Raji (cell line): ENCODE results near the gene PAPOLG.
A peak's percentile ranks its signal among the peaks of the same experiment; 100 is the strongest.

Experiments
- POLR2A ChIP-seq: IDR thresholded peaks from 2 replicates; pipeline ENCODE4 v1.6.1; 2011; ENCODE audit warnings: low read depth, low read length, control low read depth; ENCODE audit not compliant: insufficient read depth

Gene PAPOLG

DNA sequence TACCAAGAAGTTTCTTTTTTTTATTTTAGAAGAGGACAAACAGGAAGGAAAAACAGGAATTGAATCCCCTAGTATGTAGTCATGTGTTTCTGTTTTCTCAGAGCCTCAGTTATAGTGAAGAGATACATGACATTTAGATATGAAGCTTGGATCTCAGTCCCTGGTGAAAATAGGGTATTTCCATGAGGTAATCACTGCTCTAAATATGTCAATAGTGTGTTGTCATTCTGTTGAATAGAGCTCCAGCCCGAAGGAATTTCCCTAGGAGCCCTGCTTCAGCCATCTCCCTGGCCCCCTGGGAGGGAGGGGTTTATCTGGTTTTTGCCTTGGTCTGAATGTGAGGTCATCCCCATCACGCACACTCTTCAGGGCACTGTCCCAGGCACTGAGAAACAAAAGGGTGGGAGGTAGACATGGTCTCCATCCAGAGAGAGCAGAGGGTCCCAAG lies 78.2 kb downstream of the PAPOLG start:
- TF ChIP-seq POLR2A: no peak

DNA sequence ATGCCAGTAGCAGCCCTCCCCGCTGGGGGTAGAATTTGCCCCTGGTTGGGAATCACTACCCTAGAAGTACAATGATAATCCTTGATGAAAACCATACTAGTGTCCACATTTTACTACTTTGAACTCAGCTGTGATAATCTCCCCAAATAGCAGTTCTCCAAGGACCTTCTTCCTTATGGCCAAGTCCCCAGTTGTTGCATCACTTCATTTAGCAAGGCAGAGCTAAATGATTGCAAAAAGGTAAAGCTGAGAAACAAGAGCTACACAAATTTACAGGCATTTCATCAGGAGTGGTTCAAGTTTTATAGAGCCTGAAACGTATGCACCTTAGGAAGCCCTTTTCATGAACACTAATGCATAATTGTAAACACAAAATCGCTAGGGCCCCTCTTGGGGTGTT lies 80.4 kb downstream of the PAPOLG start:
- no peak for TF ChIP-seq POLR2A

DNA sequence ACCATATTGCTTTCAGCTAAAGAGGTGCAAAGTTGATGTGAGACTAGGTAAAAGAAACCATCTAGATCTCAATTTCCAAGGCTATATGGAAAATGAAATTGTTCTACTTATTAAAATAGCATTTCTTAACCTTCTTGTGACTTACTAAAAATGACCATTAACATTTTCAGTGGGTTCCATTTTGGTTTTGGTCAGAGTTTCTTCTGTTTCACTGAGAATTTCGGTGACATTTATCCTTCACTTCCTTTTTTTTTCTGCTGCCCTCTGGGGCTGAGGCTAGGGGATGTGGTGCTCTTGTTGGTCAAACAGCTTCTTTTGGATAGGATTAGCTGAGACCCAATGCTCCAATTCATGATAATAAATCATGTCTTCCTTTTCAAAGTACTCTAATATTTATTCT lies 81.1 kb downstream of the PAPOLG start:
- TF ChIP-seq POLR2A: no peak

DNA sequence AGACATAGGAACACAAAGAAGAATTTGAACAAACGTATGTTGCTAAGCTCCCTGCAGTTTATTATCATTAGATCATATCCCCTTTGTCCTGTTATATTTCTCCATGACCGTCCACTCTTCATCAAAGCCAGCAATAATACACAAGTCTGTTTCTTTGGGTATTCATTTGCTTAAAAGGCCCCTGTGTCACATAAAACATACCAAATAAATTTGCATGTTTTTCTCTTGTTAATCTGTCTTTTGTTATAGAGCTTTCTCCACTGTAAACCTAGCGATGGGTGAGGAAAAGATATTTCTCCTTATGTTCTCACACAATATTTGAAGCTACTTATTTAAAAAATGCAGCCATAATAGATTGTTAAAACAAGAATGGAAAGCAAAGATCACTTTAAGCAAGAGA lies 82.4 kb downstream of the PAPOLG start:
- no peak for TF ChIP-seq POLR2A

DNA sequence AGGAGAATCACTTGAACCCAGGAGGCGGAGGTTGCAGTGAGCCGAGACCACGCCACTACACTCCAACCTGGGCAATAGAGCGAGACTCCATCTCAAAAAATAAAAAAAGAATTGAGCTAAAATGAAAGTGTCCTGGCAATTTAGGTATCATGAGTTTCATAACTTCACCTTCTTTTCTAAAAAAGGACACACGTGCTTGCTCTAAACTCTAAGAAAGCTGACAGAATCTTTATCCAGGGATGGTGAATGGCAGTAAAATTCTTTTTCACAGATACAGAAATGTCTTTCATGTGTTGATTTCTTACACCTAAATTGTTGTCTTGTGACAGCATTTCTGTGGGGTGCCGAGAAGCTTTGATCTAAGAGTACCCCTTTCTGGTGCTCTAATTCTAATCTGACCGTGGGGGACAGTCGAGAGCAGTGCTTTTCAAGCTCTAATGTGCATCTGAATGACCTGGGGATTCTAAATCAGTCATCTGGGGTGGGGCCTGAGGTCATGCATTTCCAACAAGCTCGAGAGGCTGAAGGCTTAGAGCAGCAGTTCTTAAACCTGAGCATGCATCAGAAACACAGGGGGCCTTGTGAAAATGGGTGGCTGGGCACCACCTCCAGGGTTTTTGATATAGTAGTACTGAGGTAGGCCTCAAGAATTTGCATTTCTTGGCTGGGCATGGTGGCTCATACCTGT lies 83.2 kb downstream of the PAPOLG start:
- TF ChIP-seq POLR2A: peak; percentile 55

DNA sequence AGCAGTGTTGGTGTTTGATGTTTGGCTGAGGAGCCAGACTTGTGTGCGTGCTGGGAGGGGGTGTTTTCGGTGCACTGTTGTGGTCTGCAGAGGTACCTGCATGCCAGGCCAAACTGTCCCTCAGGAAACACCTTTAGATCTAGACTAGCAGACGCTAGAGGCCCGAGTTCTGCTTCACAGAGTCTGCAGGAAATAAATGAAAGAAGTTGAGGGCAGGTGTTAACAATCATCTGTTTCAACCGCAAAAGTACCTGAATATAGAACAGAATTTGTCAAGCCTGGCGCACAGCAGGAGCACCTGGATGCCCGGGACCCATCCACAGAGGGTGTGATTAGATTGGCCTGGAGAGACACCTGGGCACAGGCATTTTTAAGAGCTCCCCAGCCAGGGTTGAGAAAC lies 84.8 kb downstream of the PAPOLG start:
- peak; percentile 41; the same call in 1 of the 2 replicates for TF ChIP-seq POLR2A

DNA sequence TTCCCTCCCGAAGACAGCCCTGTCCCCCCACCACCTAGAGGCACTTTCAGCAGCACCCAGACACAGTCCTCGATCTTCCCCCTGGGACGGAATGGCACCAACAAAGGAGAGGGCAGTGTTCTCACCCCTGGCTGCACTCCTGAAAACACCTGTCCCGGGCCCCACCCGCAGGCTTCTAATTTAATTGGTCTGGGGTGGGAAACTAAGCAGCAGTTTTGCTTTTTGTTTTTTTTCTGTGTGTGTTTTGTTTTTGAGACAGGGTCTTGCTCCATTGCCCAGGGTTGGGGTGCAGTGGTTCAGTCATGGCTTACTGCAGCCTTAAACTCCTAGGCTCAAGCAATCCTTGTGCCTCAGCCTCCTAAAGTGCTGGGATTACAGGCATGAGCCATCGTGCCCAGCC lies 86.9 kb downstream of the PAPOLG start:
- peak; percentile 58 for TF ChIP-seq POLR2A

DNA sequence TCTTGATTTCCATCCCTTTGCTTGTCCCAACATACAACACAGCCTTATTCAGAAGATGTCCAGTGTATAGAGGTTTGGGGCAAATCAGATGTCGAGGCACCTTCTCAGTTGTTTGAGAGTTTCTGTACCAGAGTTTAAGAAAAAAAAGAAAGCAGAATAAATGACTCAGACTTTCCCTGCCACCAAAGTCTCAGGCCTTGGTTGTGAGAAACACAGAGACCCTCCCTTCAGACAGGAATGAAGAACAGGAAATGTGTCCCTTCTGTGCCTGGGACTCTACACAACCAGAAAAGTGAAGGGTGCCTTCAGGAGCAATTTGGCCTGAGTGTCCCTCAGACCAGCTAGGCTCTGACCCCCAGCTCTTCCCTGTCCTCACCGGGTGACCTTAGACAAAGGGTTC lies 88.0 kb downstream of the PAPOLG start:
- no peak for TF ChIP-seq POLR2A

DNA sequence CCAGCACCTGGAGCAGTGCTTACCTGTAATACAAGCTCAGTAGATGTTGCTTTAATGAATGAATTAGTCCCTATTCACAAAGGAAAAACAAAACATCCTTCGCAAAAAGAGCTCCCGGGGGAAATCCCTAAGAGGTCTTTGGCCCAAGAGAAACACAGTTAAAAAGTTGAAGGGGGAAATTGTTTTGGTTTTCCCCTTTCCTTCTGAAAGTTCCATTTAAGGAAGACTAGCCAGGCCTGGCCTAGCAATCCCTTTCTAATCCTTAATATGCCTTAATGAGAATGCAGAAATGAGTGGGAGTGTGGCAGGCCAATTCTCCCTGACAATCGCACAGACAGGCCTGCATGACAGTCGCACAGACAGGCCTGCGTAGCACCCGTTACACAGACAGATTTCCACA lies 91.8 kb downstream of the PAPOLG start:
- no peak for TF ChIP-seq POLR2A
